ENCODE measurements around the gene TSEN34.

DNA sequence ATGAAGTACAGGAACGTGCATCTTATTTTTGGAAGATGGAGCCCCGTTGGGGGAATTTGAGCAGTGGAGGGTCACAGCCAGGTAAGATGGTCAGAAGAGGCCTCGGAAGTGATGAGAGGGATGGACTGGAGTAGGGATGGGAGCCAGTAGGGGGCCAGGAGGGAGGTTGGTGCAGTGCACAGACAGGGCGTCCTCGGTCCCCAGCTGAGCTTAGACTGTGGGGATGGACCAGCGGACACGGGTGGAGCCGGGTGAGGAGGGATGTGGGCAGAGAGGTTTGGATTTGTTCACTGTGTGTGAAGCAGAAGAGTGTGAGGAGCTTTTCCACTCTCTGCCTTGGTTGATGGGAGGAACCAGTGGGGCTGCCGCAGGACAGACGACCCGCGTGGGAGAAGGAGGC lies 20.1 kb downstream of the TSEN34 start:
- TF ChIP-seq, protein P1, sequence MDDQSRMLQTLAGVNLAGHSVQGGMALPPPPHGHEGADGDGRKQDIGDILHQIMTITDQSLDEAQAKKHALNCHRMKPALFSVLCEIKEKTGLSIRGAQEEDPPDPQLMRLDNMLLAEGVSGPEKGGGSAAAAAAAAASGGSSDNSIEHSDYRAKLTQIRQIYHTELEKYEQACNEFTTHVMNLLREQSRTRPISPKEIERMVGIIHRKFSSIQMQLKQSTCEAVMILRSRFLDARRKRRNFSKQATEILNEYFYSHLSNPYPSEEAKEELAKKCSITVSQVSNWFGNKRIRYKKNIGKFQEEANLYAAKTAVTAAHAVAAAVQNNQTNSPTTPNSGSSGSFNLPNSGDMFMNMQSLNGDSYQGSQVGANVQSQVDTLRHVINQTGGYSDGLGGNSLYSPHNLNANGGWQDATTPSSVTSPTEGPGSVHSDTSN (IDR thresholded peaks at IDR 0.05): no peak
- TF ChIP-seq YY1 (IDR thresholded peaks at IDR 0.05; ENCODE audit: low read depth): no peak
- TF ChIP-seq NFIC (IDR thresholded peaks at IDR 0.05; ENCODE audit: borderline replicate concordance): no peak
- TF ChIP-seq, protein P2, sequence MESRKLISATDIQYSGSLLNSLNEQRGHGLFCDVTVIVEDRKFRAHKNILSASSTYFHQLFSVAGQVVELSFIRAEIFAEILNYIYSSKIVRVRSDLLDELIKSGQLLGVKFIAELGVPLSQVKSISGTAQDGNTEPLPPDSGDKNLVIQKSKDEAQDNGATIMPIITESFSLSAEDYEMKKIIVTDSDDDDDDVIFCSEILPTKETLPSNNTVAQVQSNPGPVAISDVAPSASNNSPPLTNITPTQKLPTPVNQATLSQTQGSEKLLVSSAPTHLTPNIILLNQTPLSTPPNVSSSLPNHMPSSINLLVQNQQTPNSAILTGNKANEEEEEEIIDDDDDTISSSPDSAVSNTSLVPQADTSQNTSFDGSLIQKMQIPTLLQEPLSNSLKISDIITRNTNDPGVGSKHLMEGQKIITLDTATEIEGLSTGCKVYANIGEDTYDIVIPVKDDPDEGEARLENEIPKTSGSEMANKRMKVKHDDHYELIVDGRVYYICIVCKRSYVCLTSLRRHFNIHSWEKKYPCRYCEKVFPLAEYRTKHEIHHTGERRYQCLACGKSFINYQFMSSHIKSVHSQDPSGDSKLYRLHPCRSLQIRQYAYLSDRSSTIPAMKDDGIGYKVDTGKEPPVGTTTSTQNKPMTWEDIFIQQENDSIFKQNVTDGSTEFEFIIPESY (IDR thresholded peaks at IDR 0.05; ENCODE audit: borderline replicate concordance, low read depth): no peak
- TF ChIP-seq POLR2AphosphoS5 (IDR thresholded peaks at IDR 0.05; ENCODE audit: low read depth, low read length): no peak
- TF ChIP-seq, protein P3, sequence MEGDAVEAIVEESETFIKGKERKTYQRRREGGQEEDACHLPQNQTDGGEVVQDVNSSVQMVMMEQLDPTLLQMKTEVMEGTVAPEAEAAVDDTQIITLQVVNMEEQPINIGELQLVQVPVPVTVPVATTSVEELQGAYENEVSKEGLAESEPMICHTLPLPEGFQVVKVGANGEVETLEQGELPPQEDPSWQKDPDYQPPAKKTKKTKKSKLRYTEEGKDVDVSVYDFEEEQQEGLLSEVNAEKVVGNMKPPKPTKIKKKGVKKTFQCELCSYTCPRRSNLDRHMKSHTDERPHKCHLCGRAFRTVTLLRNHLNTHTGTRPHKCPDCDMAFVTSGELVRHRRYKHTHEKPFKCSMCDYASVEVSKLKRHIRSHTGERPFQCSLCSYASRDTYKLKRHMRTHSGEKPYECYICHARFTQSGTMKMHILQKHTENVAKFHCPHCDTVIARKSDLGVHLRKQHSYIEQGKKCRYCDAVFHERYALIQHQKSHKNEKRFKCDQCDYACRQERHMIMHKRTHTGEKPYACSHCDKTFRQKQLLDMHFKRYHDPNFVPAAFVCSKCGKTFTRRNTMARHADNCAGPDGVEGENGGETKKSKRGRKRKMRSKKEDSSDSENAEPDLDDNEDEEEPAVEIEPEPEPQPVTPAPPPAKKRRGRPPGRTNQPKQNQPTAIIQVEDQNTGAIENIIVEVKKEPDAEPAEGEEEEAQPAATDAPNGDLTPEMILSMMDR (IDR thresholded peaks at IDR 0.05): no peak
- no peak for TF ChIP-seq SMC3 (IDR thresholded peaks at IDR 0.05; ENCODE audit: low read depth, low read length)
